Smooth muscle cell (in vitro differentiated cells): Measurements from ENCODE around the gene MTCL3.

ENCODE experiments used
- DNase-seq: peaks from one replicate; lab custom pipeline; 2025; ENCODE audit not compliant: unreplicated experiment; lab: John Stamatoyannopoulos, UW
- H2AFZ ChIP-seq: fragments of 200-600 bp; sonication (generic); 2 replicates; pipeline ENCODE4 v1.6.0; 2016; ENCODE audit warnings: antibody characterized with exemption, low read depth, mild to moderate bottlenecking
- H3F3A ChIP-seq: fragments of 200-600 bp; sonication (generic); 2 replicates; pipeline ENCODE4 v1.6.0; 2017; ENCODE audit warnings: antibody characterized with exemption, low read depth
- H3K27ac ChIP-seq: fragments of 200-600 bp; sonication (generic); 2 replicates; pipeline ENCODE4 v1.5.1; 2016; ENCODE audit warnings: low read depth, mild to moderate bottlenecking
- H3K27me3 ChIP-seq: fragments of 200-600 bp; sonication (generic); 2 replicates; pipeline ENCODE4 v1.6.1; 2016; ENCODE audit warnings: low read depth, mild to moderate bottlenecking
- H3K36me3 ChIP-seq: fragments of 200-600 bp; sonication (generic); 2 replicates; pipeline ENCODE4 v1.5.1; 2016; ENCODE audit warnings: low read depth
- H3K4me1 ChIP-seq: fragments of 200-600 bp; sonication (generic); 2 replicates; pipeline ENCODE4 v1.5.1; 2016; ENCODE audit warnings: low read depth
- H3K4me2 ChIP-seq: fragments of 200-600 bp; sonication (generic); 2 replicates; pipeline ENCODE4 v1.6.0; 2016; ENCODE audit warnings: mild to moderate bottlenecking
- H3K4me3 ChIP-seq: fragments of 200-600 bp; sonication (generic); 2 replicates; pipeline ENCODE4 v1.5.1; 2016; ENCODE audit warnings: mild to moderate bottlenecking
- H3K79me2 ChIP-seq: fragments of 200-600 bp; sonication (generic); 2 replicates; pipeline ENCODE4 v1.6.0; 2016; ENCODE audit warnings: low read depth, mild to moderate bottlenecking
- H3K9ac ChIP-seq: fragments of 200-600 bp; sonication (generic); 2 replicates; pipeline ENCODE4 v1.6.0; 2016; ENCODE audit warnings: low read depth
- H3K9me3 ChIP-seq: fragments of 200-600 bp; sonication (generic); replicated peaks from 2 replicates; pipeline ENCODE4 v1.5.1; 2016; ENCODE audit warnings: low read depth
- H4K20me1 ChIP-seq: fragments of 200-600 bp; sonication (generic); 2 replicates; pipeline ENCODE4 v1.6.0; 2016; ENCODE audit warnings: low read depth
- CTCF ChIP-seq: fragments of 200-600 bp; sonication (generic); IDR thresholded peaks from 2 replicates; pipeline ENCODE4 v1.5.1; 2017; ENCODE audit warnings: borderline replicate concordance, mild to moderate bottlenecking, antibody characterized with exemption; ENCODE audit not compliant: insufficient read depth, poor library complexity, severe bottlenecking
- WGBS: methylation state at CpG from one replicate; pipeline ENCODE4 v1.1.7; 2016; ENCODE audit warnings: low lambda C conversion rate; 5-methylcytosine and 5-hydroxymethylcytosine counted together

MTCL3 gene

GRCh38 chr6:127547904-127548649 lies 28.9 kb upstream of the MTCL3 start:
- H3K9me3 ChIP-seq, result no peaks in the 10 kb centered on the region
- H3K9ac ChIP-seq, result no peak overlapping the region
- H3F3A ChIP-seq, result no peaks in the 10 kb centered on the region
- no peaks in the 10 kb centered on the region for H3K79me2 ChIP-seq
- no peak overlapping the region for H3K27ac ChIP-seq
- no peaks in the 10 kb centered on the region for H4K20me1 ChIP-seq
- no peaks in the 10 kb centered on the region for H3K36me3 ChIP-seq
- no peak overlapping the region for H3K4me2 ChIP-seq
- TF ChIP-seq CTCF, result peak; percentile 25
- WGBS, result 86% methylated on average over 2 of the region's 2 CpGs
- H2AFZ ChIP-seq, result no peak overlapping the region
- no peak overlapping the region for H3K4me3 ChIP-seq
- H3K4me1 ChIP-seq, result no peaks in the 10 kb centered on the region
- H3K27me3 ChIP-seq, result no peaks in the 10 kb centered on the region
- no peak for DNase-seq

- Histone ChIP-seq H3K79me2 (no peaks in the 10 kb centered on the region), H3K4me1 (no peaks in the 10 kb centered on the region), H3K9me3 (no peaks in the 10 kb centered on the region), H3K27me3 (no peaks in the 10 kb centered on the region), H3K4me2 (no peak overlapping the region), H3K27ac (no peak overlapping the region), H3K9ac (no peak overlapping the region), H3K4me3 (no peak overlapping the region), H3F3A (no peaks in the 10 kb centered on the region), H2AFZ (no peak overlapping the region), H3K36me3 (no peaks in the 10 kb centered on the region), H4K20me1 (no peaks in the 10 kb centered on the region)
- no peak for DNase-seq
- TF ChIP-seq CTCF, result peak; percentile 19
- WGBS, result 35% methylated on average over 1 of the region's 1 CpG
Observed at GRCh38 chr6:127547215-127547614, 28.1 kb upstream of the MTCL3 start.

- H3K9ac ChIP-seq, result no peak overlapping the region
- no peaks in the 10 kb centered on the region for H4K20me1 ChIP-seq
- no peak overlapping the region for H3K4me2 ChIP-seq
- WGBS, result 69% methylated on average over 2 of the region's 2 CpGs
- no peaks in the 10 kb centered on the region for H3K9me3 ChIP-seq
- no peaks in the 10 kb centered on the region for H3K4me1 ChIP-seq
- H3F3A ChIP-seq, result no peaks in the 10 kb centered on the region
- no peak overlapping the region for H3K27ac ChIP-seq
- peaks cover 25% of the 10 kb centered on the region for H3K27me3 ChIP-seq
- no peak for DNase-seq
- no peak overlapping the region for H3K4me3 ChIP-seq
- H3K36me3 ChIP-seq, result no peaks in the 10 kb centered on the region
- no peaks in the 10 kb centered on the region for H3K79me2 ChIP-seq
- H2AFZ ChIP-seq, result no peak overlapping the region
- TF ChIP-seq CTCF, result peak; percentile 45
Observed at GRCh38 chr6:127539272-127539671, 20.1 kb upstream of the MTCL3 start.

GRCh38 chr6:127538750-127539264 lies 19.7 kb upstream of the MTCL3 start:
- no peak overlapping the region for H3K4me3 ChIP-seq
- H3K79me2 ChIP-seq, result no peaks in the 10 kb centered on the region
- H3K27me3 ChIP-seq, result peaks cover 25% of the 10 kb centered on the region
- no peaks in the 10 kb centered on the region for H3K4me1 ChIP-seq
- no peaks in the 10 kb centered on the region for H3F3A ChIP-seq
- H3K9me3 ChIP-seq, result no peaks in the 10 kb centered on the region
- no peaks in the 10 kb centered on the region for H3K36me3 ChIP-seq
- no peak overlapping the region for H3K9ac ChIP-seq
- no peak for DNase-seq
- H4K20me1 ChIP-seq, result no peaks in the 10 kb centered on the region
- H2AFZ ChIP-seq, result no peak overlapping the region
- H3K27ac ChIP-seq, result no peak overlapping the region
- 92% methylated on average over 2 of the region's 2 CpGs for WGBS
- no peak overlapping the region for H3K4me2 ChIP-seq
- no peak for TF ChIP-seq CTCF
